OCI-LY3 (cell line): ENCODE results near the gene FOLR3.

Experiments
- EZH2phosphoT487 ChIP-seq: fragments of 200-600 bp; shearing (Covaris generic); IDR thresholded peaks from 2 replicates; pipeline ENCODE4 v1.6.1; 2018; ENCODE audit warnings: antibody characterized with exemption, mixed run types, low read depth
- TF ChIP-seq, protein P1 (sequence below): fragments of 200-600, 300-600 bp; sonication (generic); IDR thresholded peaks from 2 replicates; pipeline ENCODE4 v1.5.1; 2014; ENCODE audit warnings: antibody characterized with exemption, low read length, low read depth

DNA sequence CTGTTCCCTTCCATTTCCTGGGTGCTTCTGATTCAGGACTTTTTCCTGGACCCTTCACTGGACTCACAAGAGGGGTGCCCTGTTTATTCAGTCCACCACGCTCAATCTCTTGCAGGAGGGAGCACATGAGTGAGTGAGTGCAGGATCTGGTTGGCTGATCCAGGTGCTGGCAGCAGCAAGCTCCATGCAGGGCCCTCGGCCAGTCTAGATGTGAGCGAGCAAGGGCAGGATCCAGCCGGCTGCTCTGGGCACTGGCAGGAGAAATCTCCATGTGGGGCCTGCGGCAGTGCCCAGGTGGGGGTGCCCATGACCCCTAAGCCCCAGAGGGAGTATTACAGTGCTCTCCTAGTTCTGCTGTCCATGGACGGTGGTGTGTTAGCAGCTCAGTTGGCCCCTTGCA is 11.5 kb upstream of the FOLR3 start:
- TF ChIP-seq EZH2phosphoT487, result no peak
- TF ChIP-seq, protein P1, sequence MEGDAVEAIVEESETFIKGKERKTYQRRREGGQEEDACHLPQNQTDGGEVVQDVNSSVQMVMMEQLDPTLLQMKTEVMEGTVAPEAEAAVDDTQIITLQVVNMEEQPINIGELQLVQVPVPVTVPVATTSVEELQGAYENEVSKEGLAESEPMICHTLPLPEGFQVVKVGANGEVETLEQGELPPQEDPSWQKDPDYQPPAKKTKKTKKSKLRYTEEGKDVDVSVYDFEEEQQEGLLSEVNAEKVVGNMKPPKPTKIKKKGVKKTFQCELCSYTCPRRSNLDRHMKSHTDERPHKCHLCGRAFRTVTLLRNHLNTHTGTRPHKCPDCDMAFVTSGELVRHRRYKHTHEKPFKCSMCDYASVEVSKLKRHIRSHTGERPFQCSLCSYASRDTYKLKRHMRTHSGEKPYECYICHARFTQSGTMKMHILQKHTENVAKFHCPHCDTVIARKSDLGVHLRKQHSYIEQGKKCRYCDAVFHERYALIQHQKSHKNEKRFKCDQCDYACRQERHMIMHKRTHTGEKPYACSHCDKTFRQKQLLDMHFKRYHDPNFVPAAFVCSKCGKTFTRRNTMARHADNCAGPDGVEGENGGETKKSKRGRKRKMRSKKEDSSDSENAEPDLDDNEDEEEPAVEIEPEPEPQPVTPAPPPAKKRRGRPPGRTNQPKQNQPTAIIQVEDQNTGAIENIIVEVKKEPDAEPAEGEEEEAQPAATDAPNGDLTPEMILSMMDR, result no peak
